HepG2 (cell line): Measurements from ENCODE around the gene LRFN2. TPM values are rescaled to one million over a fixed set of nuclear protein-coding genes. Genes with fewer than 3 reads are reported as not detected.

Source experiments
- ATAC-seq: fragments of 200-7000 bp; cut with Tn5 transposase; 3 replicates; pipeline ENCODE4 v1.9.1; 2020; ENCODE audit warnings: mild to moderate bottlenecking, moderate library complexity
- BruUV-seq: library from RNA; stranded (reverse); fragments of 400-500 nt; replicated peaks from 2 replicates; lab custom pipeline; 2021; lab: Mats Ljungman, UMichigan
- CTCF ChIA-PET: fragments of 300-600 bp; formaldehyde crosslinking; extraction: SDS; loops from one replicate; lab custom pipeline; 2021; ENCODE audit warnings: low total read pairs, inconsistent platforms, low intra/inter-chr PET ratio; lab: Yijun Ruan, JAX
- POLR2A ChIA-PET: fragments of 350-600 bp; sonication (Branson Sonifier 250); formaldehyde crosslinking; loops from one replicate; lab custom pipeline; 2020; ENCODE audit warnings: antibody characterized with exemption, inconsistent platforms; lab: Yijun Ruan, JAX
- DNase-seq: peaks from one replicate; pipeline ENCODE4 v3.0.0-alpha.2; 2015; ENCODE audit warnings: low spot score
- FAIRE-seq: peaks from 3 replicates; lab custom pipeline; 2011; peaks lifted over from hg19 to GRCh38; lab: Jason Lieb, UNC
- H2AFZ ChIP-seq: one replicate; pipeline ENCODE4 v1.6.1; 2011; ENCODE audit warnings: low read length, inconsistent platforms
- H3K27ac ChIP-seq: fragments of 300-600 bp; 3 replicates; pipeline ENCODE4 v1.8.0; 2011; ENCODE audit warnings: mixed run types, mild to moderate bottlenecking, mixed read lengths, low read length, inconsistent platforms; ENCODE audit not compliant: insufficient read depth; ENCODE audit errors: extremely low read length
- H3K27me3 ChIP-seq, 2 experiments: fragments of 200-600 bp in 1 of 2; 2 replicates in 1 of 2; 3 replicates in 1 of 2; pipeline versions ENCODE4 v1.6.0 to v1.8.0; 2011; ENCODE audit warnings: low read length in 2 of 2, mild to moderate bottlenecking in 2 of 2, moderate library complexity in 2 of 2, inconsistent platforms in 1 of 2; ENCODE audit not compliant: insufficient read depth in 2 of 2, control insufficient read depth in 1 of 2
- H3K36me3 ChIP-seq, 2 experiments: fragments of 200-600 bp in 1 of 2; replicated peaks in 1 of 2; 2 replicates in 1 of 2; 3 replicates in 1 of 2; pipeline versions ENCODE4 v1.5.1 to v1.8.0; 2011; ENCODE audit warnings: low read length in 2 of 2, inconsistent platforms in 1 of 2; ENCODE audit not compliant: insufficient read depth in 2 of 2, control insufficient read depth in 1 of 2
- H3K4me1 ChIP-seq: 2 replicates; pipeline ENCODE4 v1.5.1; 2012; ENCODE audit warnings: low read length, inconsistent platforms; ENCODE audit not compliant: insufficient read depth
- H3K4me2 ChIP-seq: 2 replicates; pipeline ENCODE4 v1.6.0; 2011; ENCODE audit warnings: low read depth, low read length, inconsistent platforms
- H3K4me3 ChIP-seq, 3 experiments: fragments of 200-600 bp in 1 of 3; sonication (generic), shearing (Covaris generic) in 1 of 3; replicated peaks in 1 of 3; 2 replicates each; pipeline ENCODE4 v1.5.1; 2011 to 2016; ENCODE audit warnings: low read length in 3 of 3, inconsistent platforms in 2 of 3, low read depth in 2 of 3, mild to moderate bottlenecking in 2 of 3, control low read depth in 1 of 3, mixed read lengths in 1 of 3; ENCODE audit not compliant: insufficient read depth in 1 of 3
- H3K79me2 ChIP-seq: one replicate; pipeline ENCODE4 v1.6.1; 2011; ENCODE audit warnings: low read length, inconsistent platforms; ENCODE audit not compliant: insufficient read depth
- H3K9ac ChIP-seq: 2 replicates; pipeline ENCODE4 v1.6.0; 2011; ENCODE audit warnings: mild to moderate bottlenecking, low read depth, low read length, inconsistent platforms; ENCODE audit not compliant: insufficient read depth
- H3K9me3 ChIP-seq: 2 replicates; pipeline ENCODE4 v1.5.1; 2012; ENCODE audit warnings: mild to moderate bottlenecking, low read length
- H4K20me1 ChIP-seq: 2 replicates; pipeline ENCODE4 v1.6.0; 2011; ENCODE audit warnings: inconsistent platforms, mild to moderate bottlenecking, low read length, moderate library complexity; ENCODE audit not compliant: insufficient read depth
- KIAA2018 ChIP-seq: sonication (generic); formaldehyde crosslinking; IDR thresholded peaks from 2 replicates; pipeline ENCODE4 v1.5.0; 2020; ENCODE audit warnings: mild to moderate bottlenecking, missing genetic modification reagents, borderline replicate concordance
- ZNF383 ChIP-seq: sonication (generic); formaldehyde crosslinking; IDR thresholded peaks from 2 replicates; pipeline ENCODE4 v1.4.0; 2020; ENCODE audit warnings: missing genetic modification reagents, mild to moderate bottlenecking, borderline replicate concordance
- ZNF407 ChIP-seq: sonication (generic); formaldehyde crosslinking; IDR thresholded peaks from one replicate; pipeline ENCODE4 v1.5.1; 2020; ENCODE audit warnings: mild to moderate bottlenecking, missing genetic modification reagents; ENCODE audit errors: not compliant biosample characterization
- WGBS: methylation state at CpG from one replicate; pipeline ENCODE4 v1.1.6; 2017; ENCODE audit warnings: low lambda C conversion rate; 5-methylcytosine and 5-hydroxymethylcytosine counted together
- in situ Hi-C: cut with HindIII; loops from 2 replicates; pipeline ENCODE4 v1.10.0; 2017; ENCODE audit warnings: low pct_unique_long_range_greater_than_20kb; ENCODE audit not compliant: extremely low pct_ligation_motif_present
- intact Hi-C: fragments of 100-400 bp; cut with micrococcal nuclease; formaldehyde crosslinking; loops from one replicate; pipeline ENCODE4 v1.10.0; 2022; ENCODE audit not compliant: unreplicated experiment
- polyA plus RNA-seq, 8 experiments: library from polyadenylated mRNA; depleted of rRNA in 3 of 8; stranded (reverse) in 7 of 8; unstranded in 1 of 8; fragments of >200 nt; fragmentation: Illumina TruSeq in 4 of 8; extraction: Trizol in 4 of 8; gene quantifications; 2 replicates each; pipeline versions ENCODE4 v1.2.1 to v1.2.3, GENCODE V29; 2011 to 2016; ENCODE audit warnings: low read depth in 4 of 8, missing spikeins in 1 of 8, mixed read lengths in 1 of 8; ENCODE audit not compliant: insufficient read depth in 1 of 8
- total RNA-seq, 5 experiments: library from RNA; depleted of rRNA; stranded (reverse); fragments of >200 nt; fragmentation: Illumina TruSeq; extraction: Trizol; gene quantifications; 2 replicates each; pipeline ENCODE4 v1.2.3, GENCODE V29; 2016; ENCODE audit warnings: low read depth in 1 of 5

The LRFN2 gene
- total and polyA plus RNA-seq, 2 of the 13 experiments (the other 11 are each of a cell fraction or from before 2014, with no cell fraction given), result not detected

GRCh38 chr6:40573221-40573620 is 13.9 kb downstream of the LRFN2 start (continued):
- TF ChIP-seq KIAA2018 (CRISPR knock-in tag), result no peak

GRCh38 chr6:40569162-40569910 is 17.8 kb downstream of the LRFN2 start:
- intact Hi-C loops, result no loop called here
- Histone ChIP-seq H3K36me3 (no peaks in the 10 kb centered on the region), H3K9me3 (no peaks in the 10 kb centered on the region), H3K4me2 (no peak overlapping the region), H3K4me1 (no peaks in the 10 kb centered on the region), H3K27ac (no peak overlapping the region), H3K4me3 (no peak overlapping the region), H4K20me1 (no peaks in the 10 kb centered on the region; the same call in 1 of the 2 replicates), H3K27me3 (peaks cover 4 to 12% of the 10 kb centered on the region in 2 experiments; a peak in 3 of 5 replicates), H2AFZ (no peak overlapping the region), H3K9ac (no peak overlapping the region), H3K79me2 (no peaks in the 10 kb centered on the region)
- in situ Hi-C loops, result no loop called here
- WGBS, result 6% methylated on average over 8 of the region's 8 CpGs
- FAIRE-seq, result no peak
- no peak for DNase-seq
- ChIA-PET CTCF (no interaction called here), POLR2A (no interaction called here)
- BruUV-seq, result no TSS peak
- TF ChIP-seq ZNF407 (no peak), ZNF383 (CRISPR knock-in tag) (no peak)
- ATAC-seq, result no peak
